NCI-H1436 (cell line): ENCODE measurements around the gene AXDND1.

Experiments used
- DNase-seq: peaks from one replicate; lab custom pipeline; 2025; lab: John Stamatoyannopoulos, UW

The AXDND1 gene

DNA sequence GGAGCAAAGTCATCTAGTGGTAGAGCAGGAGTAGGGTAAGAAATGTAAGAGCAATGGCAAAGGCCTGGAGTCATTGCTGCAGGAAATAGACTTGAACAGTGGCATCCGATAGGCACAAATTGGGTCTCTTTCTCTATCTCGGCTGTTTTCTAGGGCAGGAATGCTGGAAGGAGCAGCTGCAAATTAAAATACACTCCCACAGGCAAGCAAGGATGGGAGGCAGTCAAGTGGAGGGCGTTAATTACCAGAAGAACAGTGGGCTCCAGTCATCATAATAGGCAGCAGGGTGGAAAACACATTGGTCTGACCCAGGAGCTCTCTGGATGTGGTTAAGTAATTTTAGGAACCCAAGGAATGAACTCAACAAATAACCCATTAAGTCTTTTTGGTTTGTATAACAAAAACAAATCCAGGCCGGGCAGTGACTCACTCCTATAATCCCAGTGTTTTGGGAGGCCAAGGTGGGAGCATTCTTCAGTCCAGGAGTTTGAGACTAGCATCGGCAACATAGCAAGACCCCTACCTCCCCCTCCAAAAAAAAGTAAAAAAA is 218.1 kb downstream of the AXDND1 start:
- DNase-seq, result no peak

- DNase-seq, result peak; percentile 70
Measured at GRCh38 chr1:179586107-179586823, 220.5 kb downstream of the AXDND1 start.

DNA sequence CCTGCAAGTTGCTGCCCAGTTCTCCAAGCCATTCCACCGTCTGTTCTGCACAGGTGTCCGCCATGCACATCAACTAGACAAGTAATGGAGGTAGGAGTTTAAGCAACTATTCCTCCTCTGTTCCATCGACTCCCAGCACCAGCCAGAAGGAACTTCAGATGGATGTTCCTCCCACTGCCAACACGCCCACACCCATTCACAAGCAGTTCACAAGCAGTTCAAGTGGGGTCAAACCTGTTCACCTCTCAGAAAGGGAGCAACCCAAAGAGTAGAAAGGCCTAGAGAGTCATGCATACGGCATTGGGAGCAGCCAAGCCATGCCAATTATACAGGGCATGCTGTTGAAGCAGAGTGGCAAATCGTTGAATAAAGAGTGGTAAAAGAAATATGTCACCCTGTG is 221.6 kb downstream of the AXDND1 start:
- no peak for DNase-seq

- DNase-seq, result no peak
Measured at GRCh38 chr1:179588425-179589024, 222.8 kb downstream of the AXDND1 start.

GRCh38 chr1:179589509-179589908 is 223.7 kb downstream of the AXDND1 start:
- no peak for DNase-seq

- no peak for DNase-seq
Measured at GRCh38 chr1:179590671-179591070, 224.9 kb downstream of the AXDND1 start.

DNA sequence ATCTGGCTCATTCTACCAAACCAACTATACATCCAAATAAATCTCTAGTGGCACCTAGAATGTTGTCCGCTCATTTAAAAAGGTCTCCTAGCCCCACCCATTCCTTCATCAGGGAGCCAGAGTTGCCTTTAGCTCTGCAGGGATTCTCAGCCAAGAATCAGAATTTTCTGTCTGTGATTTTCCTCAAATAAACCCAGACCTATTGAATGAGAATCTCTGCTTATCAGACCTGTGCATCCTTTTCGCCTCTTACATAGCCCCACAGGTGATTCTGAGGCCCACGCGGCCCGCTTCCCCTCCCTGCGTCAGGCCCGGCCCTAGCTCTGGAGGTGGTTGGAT is 225.5 kb downstream of the AXDND1 start:
- no peak for DNase-seq

DNA sequence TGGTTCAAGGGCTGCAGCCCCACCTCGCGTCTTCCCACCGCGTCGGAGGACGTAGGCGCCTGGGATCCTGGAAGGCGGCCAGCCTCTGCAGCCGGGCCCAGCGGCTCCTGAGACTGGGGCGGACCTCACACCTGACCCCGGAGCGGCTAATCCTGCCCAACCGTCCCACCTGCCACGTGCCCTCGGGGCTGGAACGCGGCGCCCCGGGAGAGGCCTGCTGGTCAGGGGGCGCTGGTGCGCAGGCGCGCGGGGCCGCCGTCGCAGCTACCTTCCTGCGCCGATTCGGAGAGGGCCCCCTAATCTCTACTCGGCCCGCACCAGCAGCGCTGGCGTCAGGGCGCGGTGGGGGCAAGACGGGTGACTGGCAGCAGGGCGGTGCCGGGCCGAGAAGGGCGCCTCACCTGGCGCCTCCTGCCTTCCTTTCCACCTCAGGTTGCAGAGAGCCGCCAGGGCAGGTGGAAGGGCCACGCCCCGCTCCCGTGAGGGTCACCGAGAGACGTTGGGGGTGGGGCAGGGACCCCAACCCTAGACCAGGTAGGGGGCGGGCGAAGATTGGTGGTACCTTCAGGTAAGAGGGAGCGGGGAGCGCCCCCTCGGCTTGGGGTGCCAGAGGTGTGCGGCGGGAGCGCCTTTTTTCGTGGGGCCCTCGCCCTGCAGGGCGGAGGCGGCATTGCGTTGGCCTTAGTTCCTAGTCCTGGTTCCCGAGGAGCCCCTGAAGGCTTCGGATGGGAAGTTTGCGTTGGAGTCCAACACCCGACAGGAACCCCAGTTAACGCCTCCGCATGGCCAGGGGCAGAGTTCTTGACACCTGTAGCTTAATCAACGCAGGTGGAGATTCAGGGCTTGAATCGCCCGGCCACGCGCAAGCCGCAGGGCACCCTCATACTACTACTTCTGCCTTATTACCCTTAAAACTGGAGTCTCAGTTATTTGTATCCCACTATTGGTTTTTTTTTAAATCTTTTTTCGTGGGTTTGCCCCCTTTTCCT is 226.1 kb downstream of the AXDND1 start, which contains the start of gene TDRD5:
TDRD5 (plus strand) TSS at position 241 of the 989 bp plus-strand sequence. CDS start 784 bp downstream, outside the sequence.
- peak; percentile 9 for DNase-seq

GRCh38 chr1:179598631-179599030 is 232.9 kb downstream of the AXDND1 start:
- no peak for DNase-seq

GRCh38 chr1:179599623-179600249 is 234.0 kb downstream of the AXDND1 start:
- peak; percentile 28 for DNase-seq

- DNase-seq, result no peak
Measured at GRCh38 chr1:179601093-179601492, 235.3 kb downstream of the AXDND1 start.
